A549 (cell line): ENCODE data around the gene CUL1.

ENCODE experiments used
- CTCF ChIP-seq: fragments of >200 bp; sonication (Bioruptor Twin); formaldehyde crosslinking; IDR thresholded peaks from 3 replicates; pipeline ENCODE4 v1.5.1; 2016
- EP300 ChIP-seq, 2 experiments: fragments of >200 bp; sonication (Bioruptor Twin); formaldehyde crosslinking; IDR thresholded peaks; 2 replicates in 1 of 2; 3 replicates in 1 of 2; pipeline ENCODE4 v1.6.1; 2016 to 2017
- MAFK ChIP-seq: fragments of 450-650 bp; IDR thresholded peaks from 2 replicates; pipeline ENCODE4 v1.6.1; 2014; ENCODE audit not compliant: partially characterized antibody
- POLR2A ChIP-seq: IDR thresholded peaks from 2 replicates; pipeline ENCODE4 v1.6.1; 2012; ENCODE audit warnings: mild to moderate bottlenecking, low read length
- RARB ChIP-seq: fragments of 250-450 bp; sonication (Bioruptor Pico); IDR thresholded peaks from 2 replicates; pipeline ENCODE4 v1.8.0; 2021; ENCODE audit warnings: mild to moderate bottlenecking, moderate library complexity
- REST ChIP-seq: fragments of 200-600 bp; sonication (generic); IDR thresholded peaks from 2 replicates; pipeline ENCODE4 v1.6.1; 2016; ENCODE audit warnings: antibody characterized with exemption, mild to moderate bottlenecking, moderate library complexity

DNA sequence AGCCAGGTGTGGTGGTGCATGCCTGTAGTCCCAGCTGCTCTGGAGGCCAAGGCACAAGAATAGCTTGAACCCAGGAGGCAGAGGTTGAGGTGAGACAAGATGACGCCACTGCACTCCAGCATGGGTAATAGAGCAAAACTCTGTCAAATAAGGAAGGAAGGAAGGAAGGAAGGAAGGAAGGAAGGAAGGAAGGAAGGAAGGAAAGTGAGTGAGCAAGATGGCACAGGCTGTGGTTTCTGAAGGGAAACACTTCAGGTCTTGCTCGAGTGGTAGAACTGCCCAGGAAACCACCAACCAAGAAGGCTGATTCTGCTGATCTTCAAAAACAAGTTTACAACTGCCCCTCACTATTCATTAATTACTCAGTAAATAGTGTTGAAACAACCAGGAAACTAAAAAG is 140.2 kb downstream of the CUL1 start:
- TF ChIP-seq MAFK, result no peak
- no peak for TF ChIP-seq RARB (CRISPR knock-in tag)
- TF ChIP-seq CTCF, result no peak
- TF ChIP-seq EP300 (IDR thresholded peaks at IDR 0.05), result no peak
- TF ChIP-seq POLR2A, result no peak
- TF ChIP-seq REST, result no peak
